CD4-positive, alpha-beta T cell treated with Interleukin-2 at 100 ng/mL for 4 hours (primary cell): ENCODE measurements around the gene SPATA17.
A peak's percentile ranks its signal among the peaks of the same experiment; 100 is the strongest.
"Not testable (repeated sequence)": the region's sequence is repeated elsewhere in the genome, so short reads cannot be mapped to it uniquely, and the experiment has no call there.

ENCODE experiments used
- DNase-seq: peaks from one replicate; pipeline ENCODE4 v3.0.0-alpha.2; 2020; ENCODE audit warnings: low spot score

SPATA17 gene

DNA sequence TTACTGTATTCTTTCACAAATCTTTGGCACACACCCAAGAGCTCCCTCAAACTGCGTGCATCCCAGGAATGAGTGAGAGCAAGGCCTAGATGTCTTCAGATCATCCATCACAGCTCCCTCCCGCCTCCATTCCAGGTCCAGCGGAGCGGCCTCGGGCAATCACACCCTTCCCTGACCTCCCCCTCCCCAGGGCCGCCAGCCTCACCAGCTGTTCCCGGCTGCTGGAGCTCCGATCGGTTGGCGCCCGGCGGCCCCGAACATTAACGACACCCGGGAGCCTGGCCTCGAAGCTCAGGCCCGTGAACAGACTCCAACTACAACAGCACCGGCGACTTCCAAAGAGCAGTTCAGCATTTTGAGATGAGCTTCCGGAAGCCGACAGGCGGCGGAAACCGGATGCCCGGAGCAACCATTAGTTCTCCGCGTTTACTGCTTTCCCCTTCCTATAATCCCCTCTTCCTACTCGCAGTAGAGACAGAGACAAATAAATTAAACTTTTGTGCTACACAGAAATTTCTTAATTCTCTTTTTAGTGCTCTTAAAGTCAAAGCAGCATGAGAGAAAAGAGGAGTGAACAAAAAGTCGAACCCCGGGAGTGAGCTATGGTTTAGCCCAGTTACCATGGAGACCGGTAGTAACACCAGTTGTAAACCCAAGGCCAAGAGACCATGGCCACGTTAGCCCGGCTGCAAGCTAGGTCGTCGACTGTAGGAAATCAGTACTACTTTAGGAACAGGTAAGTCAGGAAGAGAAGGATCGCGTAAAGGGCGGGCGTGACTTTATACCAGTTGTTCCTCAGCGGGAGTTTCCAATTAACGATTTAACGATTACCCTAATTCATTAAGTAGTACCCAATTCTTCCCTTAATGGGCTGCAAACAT is at the start of gene SPATA17, which contains the start of gene GPATCH2:
Gene SPATA17 (plus strand): TSS at position 634 of the 881 bp plus-strand sequence. CDS start 35 bp downstream, at position 669.
Gene GPATCH2 (minus strand): TSS at position 380 of the 881 bp plus-strand sequence. CDS start 119 bp downstream, at position 261.
- DNase-seq, result peak; percentile 86

GRCh38 chr1:217584286-217584811 is 46.8 kb upstream of the SPATA17 start:
- not testable (repeated sequence) for DNase-seq

GRCh38 chr1:217585577-217585976 is 45.6 kb upstream of the SPATA17 start:
- no peak for DNase-seq

- no peak for DNase-seq
Observed at GRCh38 chr1:217586586-217586985, 44.6 kb upstream of the SPATA17 start.

- no peak for DNase-seq
Observed at GRCh38 chr1:217590598-217590997, 40.5 kb upstream of the SPATA17 start.

- DNase-seq, result no peak
Observed at GRCh38 chr1:217599154-217599553, 32.0 kb upstream of the SPATA17 start.

DNA sequence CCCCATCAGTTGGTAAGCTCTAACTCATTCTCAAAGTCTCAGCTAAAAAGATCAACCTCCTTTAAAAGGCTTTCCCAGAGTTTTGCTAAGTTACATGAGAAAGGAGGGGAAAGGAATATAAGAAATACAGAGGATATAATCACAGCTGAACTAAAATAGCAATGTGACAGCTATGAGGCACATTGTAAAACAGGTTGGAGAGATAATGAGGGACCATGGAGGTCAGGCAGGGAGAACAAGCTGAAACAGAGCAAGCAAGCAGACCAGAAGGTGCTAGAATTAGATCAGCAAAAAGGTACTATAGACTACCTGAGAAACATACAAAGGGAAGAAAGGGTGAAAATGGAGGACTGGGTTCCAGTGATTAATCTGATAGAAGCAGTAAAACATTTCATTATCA is 28.8 kb upstream of the SPATA17 start:
- DNase-seq, result no peak

DNA sequence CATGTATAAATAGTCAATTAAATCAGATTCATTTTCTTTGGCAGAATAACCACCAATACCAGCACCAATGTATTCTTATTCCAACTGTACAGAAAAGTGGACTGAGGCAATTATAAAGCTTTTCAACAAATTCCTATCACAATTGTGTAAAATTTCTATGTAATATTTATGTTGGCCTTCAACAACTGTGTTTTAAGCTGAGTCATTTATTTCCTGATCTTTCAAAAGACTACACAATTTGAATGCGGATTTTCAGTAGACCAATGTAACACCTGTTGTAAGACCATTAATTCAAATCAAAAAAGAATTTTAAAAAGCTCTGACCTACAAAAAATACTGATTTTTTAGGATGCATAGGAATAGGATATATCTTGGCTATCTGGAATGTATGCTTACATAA is 25.8 kb upstream of the SPATA17 start:
- DNase-seq, result no peak

GRCh38 chr1:217614200-217614712 is 16.9 kb upstream of the SPATA17 start:
- DNase-seq, result no peak

GRCh38 chr1:217617126-217617525 is 14.0 kb upstream of the SPATA17 start:
- DNase-seq, result no peak

- no peak for DNase-seq
Observed at GRCh38 chr1:217620814-217621213, 10.3 kb upstream of the SPATA17 start.

GRCh38 chr1:217622042-217622441 is 9.1 kb upstream of the SPATA17 start:
- DNase-seq, result no peak

DNA sequence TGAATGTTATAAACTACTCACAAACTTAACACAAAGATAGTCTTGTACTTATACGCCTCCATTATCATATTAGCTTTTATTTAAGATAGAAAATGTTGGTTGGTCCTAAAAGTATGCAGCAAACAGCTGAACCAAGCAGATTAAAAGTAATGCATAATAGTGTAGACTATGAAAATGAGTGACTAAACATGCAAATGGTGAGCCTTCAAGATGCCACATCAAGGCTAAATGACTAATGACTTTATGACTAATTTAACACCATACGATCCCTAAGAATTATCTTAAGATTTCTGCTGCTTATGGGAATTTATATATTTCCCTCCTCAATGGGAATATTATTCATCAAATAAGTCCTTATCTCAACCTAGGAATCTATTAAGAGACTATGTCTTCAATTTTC is 4.8 kb upstream of the SPATA17 start:
- DNase-seq, result peak; percentile 35

DNA sequence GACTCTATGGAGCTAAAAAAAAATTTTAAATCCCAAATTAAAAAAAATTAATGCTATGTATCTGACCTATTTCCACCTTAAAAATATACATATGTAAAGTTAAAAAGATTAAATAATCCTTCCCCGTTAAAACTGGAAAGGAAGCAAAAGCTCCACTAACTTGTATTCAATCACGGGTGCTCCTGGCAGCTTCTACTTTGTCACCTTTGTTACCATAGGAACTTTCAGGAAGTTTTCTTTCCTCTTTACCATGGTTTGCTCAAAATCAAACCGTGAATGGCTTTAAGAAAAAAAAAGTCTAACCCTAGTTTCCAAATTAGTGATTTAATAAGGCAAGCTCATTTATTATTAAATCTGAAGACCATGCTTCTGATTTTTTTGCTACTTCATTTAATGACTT is 3.7 kb upstream of the SPATA17 start:
- no peak for DNase-seq

GRCh38 chr1:217642455-217642854 is 11.3 kb downstream of the SPATA17 start:
- DNase-seq, result no peak

- no peak for DNase-seq
Observed at GRCh38 chr1:217647791-217648190, 16.6 kb downstream of the SPATA17 start.

GRCh38 chr1:217650674-217651073 is 19.5 kb downstream of the SPATA17 start:
- DNase-seq, result no peak

- DNase-seq, result no peak
Observed at GRCh38 chr1:217660353-217661062, 29.4 kb downstream of the SPATA17 start.

DNA sequence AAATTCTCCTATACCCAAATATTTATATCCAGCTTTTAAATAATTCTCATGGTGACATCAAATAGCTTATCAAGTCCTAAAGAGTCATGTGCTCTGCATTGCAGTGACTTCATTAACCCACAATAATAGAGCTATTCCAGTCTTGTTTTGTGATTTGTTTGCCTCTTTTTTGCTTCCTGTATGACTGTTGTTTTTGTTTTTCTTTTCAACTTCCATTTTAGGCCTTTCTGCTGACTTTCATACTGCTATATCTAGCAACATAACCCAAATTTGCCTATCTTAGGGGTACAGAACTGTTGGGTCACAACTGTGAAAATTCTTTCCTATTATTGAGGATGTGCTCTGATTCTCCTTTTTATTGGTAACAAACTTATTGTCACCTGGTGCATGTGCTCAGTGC is 30.3 kb downstream of the SPATA17 start:
- no peak for DNase-seq

DNA sequence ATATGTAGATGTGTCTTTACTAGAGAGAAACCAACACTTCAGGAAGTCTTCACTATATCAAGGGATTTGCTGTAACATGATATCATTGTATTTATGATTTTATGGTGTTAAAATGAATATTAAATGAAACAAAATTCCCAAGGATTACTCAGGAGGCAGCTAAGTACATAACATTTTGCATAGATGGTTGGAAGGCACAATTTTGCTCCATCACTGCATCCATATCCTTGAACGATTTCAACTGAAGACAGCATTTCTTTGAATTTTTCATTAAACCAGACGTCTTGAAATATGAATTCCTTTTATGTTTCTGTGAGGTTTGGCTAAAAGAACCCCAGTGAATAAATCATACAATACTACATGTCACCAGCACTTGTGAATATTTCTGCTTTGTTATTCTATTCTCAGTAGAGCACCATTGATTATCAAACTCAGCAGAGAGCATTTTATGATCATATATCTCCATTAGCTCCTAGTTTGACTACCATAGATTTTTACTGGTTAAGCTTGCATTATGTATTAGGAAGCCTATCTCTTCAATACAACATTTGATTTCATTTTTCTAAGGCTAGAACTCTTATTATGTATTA is 37.3 kb downstream of the SPATA17 start:
- DNase-seq, result no peak

GRCh38 chr1:217673387-217673786 is 42.2 kb downstream of the SPATA17 start:
- no peak for DNase-seq

DNA sequence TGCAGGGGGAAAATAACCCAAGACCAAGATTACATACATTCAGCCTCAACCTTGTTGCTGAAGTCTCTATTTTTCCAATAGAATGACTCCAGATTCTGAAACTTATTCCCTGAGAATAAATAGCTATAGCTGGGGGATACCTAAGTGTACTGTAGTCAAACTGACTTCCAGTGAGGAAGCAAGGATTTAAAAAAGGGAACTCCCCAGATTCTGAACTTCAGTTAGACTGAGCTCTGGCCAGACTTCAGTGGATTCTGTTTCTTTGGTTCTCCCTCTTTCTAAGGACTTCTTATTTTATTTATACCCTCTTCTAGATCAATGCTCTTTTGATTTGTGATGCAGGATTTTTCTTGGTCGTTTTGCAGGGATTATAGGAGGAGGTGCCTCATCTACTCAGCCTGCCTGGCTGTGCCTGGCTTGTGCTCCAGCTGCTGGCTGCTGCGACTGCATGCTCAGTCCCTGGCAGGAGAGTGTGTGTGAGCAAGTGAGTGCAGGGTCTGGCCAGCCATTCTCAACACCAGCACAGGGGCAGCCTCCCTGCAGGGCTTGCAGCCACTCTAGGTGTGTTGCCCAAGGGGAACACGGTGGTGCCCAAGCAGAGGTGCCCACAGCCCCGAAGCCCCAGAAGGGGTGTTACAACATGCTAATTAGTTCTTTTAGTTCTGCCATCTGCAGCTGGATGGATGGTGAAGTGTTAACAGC is 43.0 kb downstream of the SPATA17 start:
- DNase-seq, result no peak
